ENCODE results near the gene E4F1.
A peak's percentile ranks its signal among the peaks of the same experiment; 100 is the strongest.
"Not testable (repeated sequence)": the region's sequence is repeated elsewhere in the genome, so short reads cannot be mapped to it uniquely, and the experiment has no call there.

Gene E4F1

DNA sequence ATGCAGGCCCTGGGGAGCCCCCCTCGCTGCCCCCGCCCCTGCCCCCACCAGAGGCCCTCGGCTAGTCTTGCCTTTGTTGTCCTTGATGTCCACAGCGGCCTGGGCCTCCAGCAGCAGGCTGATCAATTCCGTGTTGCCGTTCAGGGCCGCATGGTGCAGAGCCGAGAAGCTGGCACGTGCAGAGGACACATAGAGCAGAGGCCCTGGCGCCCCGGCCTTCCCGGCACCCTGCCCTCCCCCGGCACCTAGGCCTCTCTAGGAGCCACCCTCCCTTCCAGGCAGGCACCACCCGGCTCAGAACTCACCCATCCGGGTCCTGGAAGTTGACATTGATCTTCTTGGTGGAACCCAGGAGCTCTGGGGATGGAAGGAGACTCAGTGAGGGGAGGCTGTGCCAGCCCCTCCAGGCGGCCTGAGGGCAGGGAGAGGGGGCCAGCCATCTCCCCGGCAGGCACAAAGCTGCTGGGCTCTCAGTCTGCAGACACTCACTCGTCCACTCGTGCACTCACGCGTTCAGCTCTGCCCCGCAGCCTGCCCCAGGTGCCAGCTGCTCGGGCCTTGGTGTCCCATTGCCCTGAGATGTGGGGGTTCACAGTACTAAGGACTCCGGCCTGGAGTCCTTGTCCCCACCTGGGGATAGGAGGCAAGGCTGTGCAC is 33.3 kb upstream of the E4F1 start:
- DNase-seq, result no peak

DNA sequence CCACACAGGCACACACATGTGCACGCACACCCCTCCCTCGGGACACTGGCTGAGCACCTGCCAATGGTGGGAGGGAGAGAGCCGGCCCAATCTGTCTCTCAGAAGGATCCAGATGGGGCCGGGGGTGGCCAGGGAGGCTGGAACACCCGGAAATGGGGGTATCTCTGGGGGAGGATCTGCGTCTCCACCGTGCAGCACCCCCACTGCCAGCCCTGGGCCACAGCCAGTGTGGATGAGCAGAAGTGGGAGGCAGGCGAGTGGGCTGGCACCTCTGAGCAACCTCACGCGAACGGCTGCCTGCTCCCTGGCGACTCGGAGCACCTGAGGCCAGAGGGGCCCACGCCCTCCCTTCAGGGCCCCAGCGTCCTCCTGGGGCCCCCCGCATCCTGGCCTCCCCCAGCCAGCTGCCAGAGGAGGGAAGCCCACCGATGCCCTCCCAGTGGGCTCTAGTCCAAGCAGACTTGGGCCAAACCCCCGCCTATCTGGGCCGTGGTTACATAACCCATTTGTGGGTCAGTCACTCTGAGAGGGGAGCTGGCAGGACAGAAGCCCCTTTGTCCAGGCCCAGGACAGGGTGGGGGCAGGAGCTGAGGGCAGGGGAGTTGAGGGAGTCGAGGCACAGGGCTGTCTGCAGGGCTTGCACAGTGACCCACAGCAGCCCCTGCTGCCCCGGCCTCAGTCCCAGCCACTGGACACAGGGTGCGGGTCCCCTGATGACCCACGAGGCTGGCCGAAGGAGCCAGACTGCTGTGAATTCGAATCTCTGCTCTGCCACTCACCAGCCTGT is 32.5 kb upstream of the E4F1 start:
- DNase-seq, result no peak

DNA sequence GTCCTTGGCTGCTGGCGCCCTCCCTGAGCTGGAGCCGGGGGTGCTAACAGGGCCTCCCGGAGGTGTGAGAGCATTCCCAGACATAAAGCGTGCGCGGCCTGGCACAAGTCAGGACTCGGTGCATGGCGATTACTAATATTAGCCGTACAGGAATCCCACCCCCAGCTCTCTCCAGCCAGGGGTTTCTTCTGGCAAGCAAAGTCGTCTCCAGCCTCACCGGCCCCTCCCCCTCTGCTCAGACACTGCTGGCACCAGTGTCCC is 32.0 kb upstream of the E4F1 start:
- no peak for DNase-seq

DNA sequence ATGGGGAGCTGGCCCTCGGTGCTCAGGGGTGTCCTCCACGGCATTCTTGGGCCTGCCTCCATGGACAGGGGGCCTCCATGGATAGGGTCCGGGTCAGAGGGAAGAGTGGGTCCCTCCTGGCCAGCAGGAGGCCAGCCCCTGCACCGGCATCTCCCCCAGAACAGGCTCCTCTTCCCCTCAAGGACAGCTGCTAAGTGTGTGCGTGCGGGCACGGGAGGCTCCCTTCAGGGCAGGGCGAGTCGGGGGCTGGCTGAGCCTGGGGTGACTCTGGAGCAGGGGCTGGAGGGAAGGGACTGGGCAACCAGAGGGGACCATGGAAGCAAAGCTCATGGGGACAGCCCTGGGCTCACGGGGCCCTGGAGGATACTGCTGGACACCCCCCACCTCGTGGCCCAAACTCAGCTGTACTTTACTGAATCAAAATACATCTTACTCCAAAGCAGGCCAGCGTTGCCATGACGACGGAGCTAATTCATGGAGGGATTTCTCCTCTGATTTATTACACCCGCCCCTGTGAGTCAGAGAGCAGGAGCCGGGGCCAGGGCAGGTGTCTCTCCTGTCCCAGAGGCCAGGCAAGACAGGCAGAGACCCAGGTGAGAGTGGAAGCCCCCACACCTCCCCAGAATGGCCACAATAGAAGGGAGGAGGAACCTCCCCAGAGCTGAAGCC is 29.1 kb upstream of the E4F1 start:
- peak; percentile 57 for DNase-seq

DNA sequence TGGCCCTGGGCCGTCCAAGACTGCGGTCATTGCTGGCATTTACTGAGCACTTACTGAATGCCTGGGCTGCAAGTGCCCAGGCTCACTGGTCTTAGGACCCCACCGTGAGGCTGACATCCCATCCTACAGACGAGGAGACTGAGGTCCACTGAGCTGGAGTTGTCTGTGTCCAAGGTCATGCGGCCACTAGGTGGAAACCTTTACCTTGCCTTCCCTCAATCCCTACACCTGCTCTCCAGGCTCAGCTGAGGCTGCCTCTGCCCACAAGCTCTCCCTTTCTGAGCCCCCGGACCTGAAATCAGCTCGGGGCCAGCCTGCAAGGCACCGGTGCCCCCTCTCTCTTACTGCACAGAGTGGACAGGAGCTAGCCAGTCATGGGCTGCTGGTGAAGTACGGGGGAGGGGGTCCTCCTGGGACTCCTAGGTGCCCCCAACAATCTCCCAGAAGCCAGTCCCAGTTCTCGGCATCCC is 28.5 kb upstream of the E4F1 start:
- DNase-seq, result peak; percentile 20

DNA sequence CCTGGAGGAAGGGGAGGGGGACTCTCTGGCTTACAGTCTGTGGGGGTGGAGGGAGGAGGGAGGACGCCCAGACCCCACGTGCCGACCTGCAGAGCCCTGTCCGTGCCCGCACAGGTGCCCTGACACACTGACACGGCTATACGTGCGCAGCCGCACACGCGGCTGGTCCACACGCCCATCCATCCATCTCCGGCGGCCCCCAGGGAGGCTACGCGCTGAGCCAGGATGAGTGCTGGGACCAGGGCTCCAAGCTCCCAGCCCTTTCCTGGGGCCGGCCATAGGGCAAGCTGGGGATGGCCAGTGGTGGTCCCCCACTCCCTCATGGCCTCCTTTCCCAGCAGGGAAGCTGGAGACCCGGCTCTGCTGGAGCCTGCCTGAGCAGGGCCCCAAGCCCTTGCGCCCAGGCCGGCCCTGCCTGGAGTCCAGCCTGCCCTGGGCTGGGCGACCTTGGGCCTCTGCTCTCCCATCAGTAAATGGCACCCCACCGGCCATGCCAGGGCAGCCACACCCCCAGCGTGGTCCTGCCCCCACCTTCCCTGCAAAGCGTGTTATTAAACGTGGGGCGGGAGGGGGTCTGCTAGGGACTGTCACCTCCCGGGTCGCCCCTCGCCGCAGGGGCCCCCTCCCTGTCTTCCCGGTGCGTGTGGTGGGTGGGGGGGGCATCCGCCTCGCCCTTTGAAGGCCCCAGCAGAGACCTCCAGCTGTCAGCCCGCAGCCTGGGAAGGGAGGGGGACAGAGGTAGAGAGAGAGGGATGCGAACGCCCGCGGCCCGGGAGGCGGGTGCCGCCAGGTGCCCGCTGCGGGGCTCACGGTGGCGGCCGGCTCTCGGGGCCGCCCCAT is 27.8 kb upstream of the E4F1 start:
- no peak for DNase-seq

DNA sequence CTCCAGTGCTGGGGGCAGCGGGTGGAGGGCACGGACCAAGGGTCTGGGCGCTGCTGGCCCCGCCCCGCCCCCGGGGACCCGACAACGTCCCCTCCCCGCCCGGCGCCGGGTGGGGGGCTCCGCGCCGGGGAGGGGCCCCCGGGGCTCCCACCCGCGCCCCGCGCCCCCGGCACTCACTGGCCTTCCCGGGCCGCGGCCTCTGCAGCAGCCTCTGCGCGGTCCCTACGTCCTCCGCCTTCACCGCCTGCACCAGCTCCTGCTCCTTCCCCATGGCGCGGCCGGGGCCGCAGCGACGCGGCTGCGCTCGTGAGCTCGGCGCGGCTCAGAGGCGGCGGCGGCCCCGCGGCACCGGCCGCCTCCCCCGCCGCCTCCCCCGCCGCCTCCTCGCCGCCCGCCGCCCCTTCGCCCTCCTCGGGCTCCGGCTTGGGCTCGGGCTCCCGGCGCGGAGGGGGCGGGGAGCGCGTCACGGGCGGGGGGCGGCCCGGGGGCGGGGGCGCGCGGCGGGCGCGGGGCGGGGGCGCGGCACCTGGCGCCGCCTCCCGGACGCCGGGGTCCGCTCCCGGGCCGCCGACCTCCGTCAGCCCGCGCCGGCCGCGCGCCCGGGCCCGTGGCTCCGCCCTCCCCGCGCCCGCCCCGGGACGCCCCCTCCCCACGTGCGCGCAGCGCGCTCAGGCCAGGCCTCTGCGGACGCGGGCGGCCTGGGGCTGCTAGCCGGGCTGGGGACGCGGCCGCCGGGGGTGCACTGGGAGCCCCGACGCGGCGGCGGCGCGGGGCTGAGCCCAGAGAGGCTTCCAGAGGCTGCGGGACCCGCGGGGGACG is 27.0 kb upstream of the E4F1 start, which contains the start of gene CASKIN1:
Gene CASKIN1, minus strand, starts transcription at position 444 of the 819 bp plus-strand sequence. Its CDS starts 173 bp downstream, at position 271.
- no peak for DNase-seq

DNA sequence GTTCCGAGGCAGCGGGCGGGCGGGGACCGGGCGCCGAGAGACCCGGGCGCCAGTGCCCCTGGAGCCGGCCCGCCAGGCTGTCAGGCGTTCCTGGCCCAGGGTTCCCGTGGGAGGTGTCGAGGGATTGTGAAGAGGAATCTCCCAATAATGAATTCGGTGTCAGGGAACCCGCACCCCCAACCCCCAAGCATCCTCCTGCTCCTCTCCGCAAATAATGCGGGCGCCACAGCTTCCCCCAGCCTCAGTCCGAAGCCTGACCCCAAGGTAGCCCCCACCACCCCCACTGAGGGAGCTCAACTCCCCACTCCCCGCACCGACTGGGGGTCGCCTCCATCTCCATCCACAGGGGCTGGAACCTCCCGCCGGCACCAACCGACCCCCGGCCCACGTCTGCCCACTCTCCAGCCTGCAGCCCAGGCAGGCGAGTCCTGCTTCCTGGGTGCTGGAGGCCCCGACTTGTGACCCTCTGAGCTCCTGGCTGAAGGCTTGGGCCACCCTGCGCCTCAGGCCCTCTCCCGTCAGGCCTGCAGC is 26.3 kb upstream of the E4F1 start:
- no peak for DNase-seq

DNA sequence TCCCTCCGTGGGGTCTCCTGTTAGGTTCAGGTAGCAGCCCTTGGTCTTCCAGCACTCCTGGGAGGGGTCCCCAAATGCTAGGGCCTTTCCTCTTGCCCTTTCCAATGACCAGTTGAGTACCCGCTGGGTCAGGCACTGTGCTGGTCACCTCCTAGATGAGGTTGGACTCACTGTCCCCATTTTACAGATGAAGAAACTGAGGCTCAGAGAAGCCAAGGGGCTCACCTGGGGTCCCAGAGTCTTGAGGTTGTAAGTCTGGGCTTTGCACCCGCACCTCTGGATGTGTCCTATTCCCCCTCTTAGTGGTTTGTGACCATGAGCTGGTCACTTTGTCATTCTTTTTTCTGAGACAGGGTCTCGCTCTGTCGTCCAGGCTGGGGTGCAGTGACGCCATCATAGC is 25.6 kb upstream of the E4F1 start:
- DNase-seq, result no peak

DNA sequence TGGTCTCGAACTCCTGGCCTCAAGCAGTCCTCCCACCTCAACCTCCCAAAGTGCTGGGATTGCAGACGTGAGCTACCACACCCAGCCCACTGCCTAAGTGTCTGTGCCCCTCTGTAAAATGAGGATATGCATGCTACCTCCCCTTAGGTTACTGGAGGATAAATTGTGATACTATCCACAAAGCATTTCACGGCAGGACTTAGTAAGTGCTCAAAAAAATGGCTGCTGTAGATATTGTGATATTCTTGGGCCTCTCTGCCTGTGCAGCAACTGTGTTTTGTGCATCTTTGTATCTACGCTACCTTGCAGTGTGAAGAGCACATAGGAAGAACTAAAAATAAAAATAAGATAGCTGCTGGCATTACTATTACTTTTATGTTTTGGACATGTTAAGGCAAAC is 25.1 kb upstream of the E4F1 start:
- no peak for DNase-seq

DNA sequence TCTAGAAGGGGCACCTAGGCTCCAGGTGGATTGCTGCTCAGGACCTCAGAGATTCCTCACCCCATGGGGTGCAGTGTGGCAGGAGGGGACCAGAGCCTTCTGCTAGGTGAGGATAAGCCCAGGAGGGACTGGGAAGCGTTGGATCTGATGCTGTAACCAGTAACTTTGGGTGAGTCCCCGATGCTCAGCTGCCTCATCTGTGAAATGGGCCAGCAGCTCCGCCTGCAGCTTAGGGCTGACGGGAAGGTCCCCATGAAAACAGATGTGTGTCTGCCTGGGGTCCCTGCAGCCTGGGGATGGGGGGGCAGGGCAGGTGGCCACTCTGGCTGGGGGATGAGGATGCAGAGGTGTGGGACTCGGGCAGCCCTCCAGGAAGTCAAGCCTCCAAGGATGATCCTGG is 24.3 kb upstream of the E4F1 start:
- DNase-seq, result no peak

DNA sequence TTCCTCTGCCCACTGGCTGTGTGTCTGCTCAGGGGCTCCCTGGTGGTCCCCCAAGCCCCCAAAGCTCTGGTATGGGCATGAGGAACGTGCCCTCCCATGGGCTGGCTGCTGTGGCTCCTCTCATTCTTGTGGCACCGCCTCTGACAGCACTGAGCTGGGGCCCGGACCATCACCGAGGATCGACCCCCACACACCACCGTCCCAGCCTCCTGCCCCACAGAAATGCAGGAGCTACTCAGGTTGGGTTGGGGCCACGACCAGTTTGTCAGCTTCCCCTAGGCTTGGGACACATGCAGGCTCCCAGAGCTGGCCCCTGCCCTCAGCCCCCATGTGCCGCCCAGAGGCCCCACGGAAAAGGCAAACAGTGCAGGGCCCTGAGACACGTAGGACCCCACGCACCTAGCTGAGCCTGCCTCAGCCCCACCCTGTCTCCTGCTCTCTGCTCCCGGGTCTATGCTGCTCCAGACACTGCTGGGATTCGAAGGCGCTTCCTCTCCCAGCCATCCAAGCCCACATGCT is 23.7 kb upstream of the E4F1 start:
- DNase-seq, result no peak

DNA sequence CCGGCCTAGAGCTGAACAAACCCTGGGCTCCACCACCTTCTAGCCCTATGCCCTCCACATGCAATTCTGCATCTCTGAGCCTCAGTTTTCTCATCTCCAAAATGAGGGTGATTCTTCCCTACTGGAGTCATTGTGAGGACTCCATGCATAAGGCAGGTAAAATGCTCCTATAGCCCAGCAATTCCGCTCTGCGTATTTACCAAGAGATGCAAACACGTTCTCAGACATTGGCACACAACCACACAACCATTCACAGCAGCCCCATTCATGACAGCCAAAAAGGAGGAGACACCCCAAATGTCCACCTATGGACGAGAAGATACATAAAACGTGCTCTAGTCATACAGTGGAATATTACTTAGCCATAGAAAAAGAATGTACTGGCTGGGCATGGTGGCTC is 23.1 kb upstream of the E4F1 start:
- no peak for DNase-seq

DNA sequence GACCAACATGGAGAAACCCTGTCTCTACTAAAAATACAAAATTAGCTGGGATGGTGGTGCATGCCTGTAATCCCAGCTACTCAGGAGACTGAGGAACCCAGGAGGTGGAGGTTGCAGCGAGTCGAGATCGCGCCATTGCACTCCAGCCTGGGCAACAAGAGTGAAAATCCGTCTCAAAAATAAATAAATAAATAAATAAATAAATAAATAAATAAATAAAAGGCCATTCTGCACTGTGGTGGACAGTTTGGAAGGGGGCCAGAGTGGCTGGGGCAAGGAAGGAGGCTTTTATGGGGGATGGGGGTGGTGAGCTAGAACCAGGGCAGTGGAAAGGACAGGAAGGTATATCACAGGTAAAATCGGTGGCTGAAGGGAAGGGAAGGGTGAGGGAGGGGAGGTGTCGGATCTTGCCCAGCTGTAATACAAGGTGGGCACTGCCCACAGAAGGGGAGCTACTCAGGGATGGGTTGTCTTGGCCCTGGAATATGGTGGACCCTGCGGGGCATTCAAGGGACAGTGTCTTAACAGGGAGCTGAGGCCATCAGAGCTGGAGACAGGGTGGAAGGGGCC is 20.2 kb upstream of the E4F1 start:
- not testable (repeated sequence) for DNase-seq

DNA sequence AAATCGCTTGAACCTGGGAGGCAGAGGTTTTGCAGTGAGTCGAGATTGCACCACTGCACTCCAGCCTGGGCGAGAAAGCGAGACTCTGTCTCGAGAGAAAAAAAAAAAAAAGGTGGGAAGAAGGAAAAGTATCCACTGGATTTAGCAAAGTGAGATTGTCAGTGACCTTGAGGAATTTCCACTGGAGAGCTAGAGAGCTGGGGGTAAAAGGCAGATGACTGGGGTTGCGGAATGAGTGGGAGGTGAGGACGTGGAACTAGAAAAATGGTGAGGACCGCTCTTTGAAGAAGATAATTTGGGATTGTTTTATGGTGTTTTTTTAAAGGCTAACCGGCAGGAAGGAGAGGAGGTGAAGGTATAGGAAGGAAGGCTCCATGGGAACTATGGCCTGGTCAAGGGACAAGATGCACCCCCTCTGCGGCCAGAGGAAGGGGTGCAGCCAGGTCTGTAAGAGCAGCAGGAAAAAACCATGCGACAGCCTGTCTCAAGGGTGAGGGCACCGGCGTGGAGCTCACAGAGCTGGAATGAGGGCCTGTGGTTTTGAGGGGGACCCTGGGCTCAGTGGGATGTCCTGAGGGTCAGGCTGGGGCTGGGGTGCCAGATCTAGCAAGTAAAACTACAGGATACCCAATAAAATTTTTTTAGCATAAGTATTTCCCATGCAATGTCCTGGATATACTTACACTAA is 18.8 kb upstream of the E4F1 start:
- no peak for DNase-seq

DNA sequence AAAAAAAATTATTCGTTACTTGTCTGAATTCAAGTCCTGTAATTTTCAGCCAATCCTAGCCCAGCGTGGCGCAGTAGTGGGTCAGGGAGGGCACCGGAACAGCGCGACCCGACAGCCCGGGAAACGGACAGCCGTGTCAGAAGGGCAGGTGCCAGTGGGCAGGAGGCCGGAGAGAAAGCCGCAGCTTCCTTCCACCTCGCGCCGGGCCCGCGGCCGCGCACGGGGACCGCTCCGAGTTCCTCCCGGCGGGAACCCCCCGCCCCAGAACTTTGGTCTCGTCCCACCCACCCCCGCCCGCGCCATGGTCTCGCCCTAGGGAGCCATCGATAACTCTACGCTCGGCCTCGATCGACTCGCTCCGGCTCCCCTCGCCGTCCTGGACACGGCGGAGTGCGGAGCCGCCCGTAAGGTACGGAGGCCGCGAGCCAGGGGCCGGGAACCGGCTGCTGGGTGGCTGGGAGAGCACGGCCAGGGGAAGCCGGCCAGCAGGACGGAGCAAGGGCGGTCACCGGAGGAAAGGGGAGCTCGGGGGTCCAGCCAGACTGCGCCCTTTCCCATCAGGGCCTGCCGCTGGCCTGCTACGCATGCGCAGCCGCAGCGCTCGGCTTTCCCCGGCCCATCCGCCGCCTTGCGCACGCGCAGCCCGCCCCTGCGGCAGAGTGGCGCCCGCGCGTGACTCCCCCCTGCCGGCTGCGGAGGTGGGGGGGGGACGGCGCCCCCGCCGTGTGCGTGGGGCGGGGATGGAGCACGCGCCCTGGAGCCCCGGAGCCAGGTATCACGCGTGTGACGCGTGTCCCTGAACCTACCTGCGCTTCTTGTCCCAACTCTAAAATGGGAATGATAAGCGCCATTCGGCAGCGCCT is 18.1 kb upstream of the E4F1 start, which contains the start of gene MLST8:
Gene MLST8, plus strand, starts transcription at position 351 of the 863 bp plus-strand sequence. CDS start 632 bp downstream, outside the sequence.
- DNase-seq, result peak; percentile 83

DNA sequence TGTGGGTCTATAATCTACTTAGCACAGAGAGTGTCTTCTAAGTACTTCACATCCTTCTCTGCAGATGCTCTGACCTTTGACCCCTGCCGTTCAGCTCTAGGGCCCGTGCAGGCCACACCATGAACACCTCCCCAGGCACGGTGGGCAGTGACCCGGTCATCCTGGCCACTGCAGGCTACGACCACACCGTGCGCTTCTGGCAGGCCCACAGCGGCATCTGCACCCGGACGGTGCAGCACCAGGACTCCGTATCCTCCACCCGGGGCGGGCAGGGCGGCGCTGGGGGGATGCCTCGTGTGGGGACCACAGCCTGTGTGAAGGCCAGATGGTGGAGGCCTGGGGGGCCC is 17.5 kb upstream of the E4F1 start:
- DNase-seq, result no peak

DNA sequence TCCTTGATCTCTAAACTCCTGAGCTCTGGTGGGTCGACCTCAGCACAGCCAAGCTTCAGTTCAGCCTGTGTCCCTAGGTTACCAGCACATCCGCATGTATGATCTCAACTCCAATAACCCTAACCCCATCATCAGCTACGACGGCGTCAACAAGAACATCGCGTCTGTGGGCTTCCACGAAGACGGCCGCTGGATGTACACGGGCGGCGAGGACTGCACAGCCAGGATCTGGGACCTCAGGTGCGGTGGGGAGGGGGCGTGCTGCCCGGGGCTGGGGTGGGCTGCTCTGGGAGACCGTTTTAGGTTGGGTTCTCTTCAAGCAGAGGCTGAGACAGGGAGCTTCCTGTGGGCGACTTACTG is 17.0 kb upstream of the E4F1 start:
- no peak for DNase-seq

DNA sequence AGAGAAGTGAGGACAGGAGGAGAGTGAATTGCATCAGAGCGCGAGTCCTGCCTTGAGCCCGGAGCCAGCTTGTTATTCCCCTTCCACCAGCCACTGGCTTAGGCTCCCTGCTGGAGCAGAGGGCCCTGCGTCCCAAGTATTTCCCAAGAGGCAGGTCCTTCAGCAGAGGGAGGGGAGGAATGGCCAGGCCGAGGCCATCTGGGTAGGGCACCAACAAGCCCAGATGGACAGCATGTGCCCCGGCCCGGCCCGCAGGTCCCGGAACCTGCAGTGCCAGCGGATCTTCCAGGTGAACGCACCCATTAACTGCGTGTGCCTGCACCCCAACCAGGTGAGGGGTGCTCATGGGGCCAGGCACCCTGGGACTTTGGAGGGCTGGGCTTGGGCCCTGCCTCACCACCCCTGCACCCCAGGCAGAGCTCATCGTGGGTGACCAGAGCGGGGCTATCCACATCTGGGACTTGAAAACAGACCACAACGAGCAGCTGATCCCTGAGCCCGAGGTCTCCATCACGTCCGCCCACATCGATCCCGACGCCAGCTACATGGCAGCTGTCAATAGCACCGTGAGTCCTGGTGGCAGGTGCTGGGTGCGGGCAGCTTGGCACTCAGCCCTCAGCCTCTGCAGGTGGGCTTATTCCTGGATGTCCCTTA is 16.5 kb upstream of the E4F1 start:
- DNase-seq, result peak; percentile 25
